Right ventricle myocardium superior (tissue), 1 donor: ENCODE data around the gene YEATS2. TPM values are rescaled to one million over a fixed set of nuclear protein-coding genes. Genes with fewer than 3 reads are reported as not detected.
"Not testable (repeated sequence)": the region's sequence is repeated elsewhere in the genome, so short reads cannot be mapped to it uniquely, and the experiment has no call there.

ENCODE experiments used
- ATAC-seq: fragments of 200-7000 bp; cut with Tn5 transposase; one replicate; pipeline ENCODE4 v1.9.1; 2020; ENCODE audit warnings: mild to moderate bottlenecking; ENCODE audit not compliant: poor library complexity
- DNase-seq: peaks from one replicate; pipeline ENCODE4 v3.0.0-alpha.2; 2020
- intact Hi-C: fragments of 100-400 bp; cut with DNase I; formaldehyde crosslinking; loops from one replicate; pipeline ENCODE4 v1.11.2; 2022
- total RNA-seq: library from RNA; stranded (reverse); fragmentation: NEBNext Ultra II Directional; extraction: Animal tissue kit (Norgen Biotek cat#: 25700); gene quantifications from one replicate; pipeline ENCODE4 v1.2.1, GENCODE V29; 2021
- donor health status: DM: no; HTN: yes; CAD: no; lungs with severe emphysema.

YEATS2 gene
- total RNA-seq, 1 donor from 2014 or later = 7.7 TPM

DNA sequence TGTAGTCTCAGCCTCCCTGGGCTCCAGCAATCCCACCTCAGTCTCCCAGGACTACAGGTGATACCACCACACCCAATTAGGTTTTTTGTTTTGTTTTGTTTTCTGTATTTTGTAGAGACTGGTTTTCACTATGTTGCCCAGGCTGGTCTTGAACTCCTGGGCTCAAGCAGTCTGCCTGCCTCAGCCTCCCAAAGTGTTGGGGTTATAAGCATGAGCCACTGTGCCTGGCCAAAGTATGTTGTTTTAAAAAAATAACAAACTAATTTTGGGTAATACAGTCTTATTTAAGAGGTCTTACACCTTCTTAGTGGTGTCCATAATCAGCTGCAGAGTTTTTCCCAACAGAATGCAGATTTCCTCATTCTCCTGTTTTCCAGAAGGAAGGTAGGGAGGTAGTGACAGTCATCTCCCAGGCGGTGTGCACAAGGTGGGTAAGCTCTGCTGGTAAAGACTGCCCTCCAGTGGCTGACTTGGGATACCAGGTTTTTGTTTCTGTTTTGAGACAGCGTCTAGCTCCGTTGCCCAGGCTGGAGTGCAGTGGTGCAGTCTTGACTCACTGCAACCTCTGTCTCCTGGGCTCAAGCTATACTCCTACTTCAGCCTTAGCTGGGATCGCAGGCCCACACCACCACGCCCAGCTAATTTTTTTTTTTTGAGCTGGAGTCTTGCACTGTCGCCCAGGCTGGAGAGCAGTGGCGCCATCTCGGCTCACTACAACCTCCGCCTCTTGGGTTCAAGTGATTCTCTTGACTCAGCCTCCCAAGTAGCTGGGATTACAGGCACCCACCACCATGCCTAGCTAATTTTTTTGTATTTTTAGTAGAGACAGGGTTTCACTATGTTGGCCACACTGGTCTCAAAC is 69.4 kb downstream of the YEATS2 start:
- intact Hi-C loops = loop anchor here (2.0 kb wide), 1 partner anchor 298 kb away; no protein-coding TSS in a partner anchor
- ATAC-seq (peak; percentile 91), DNase-seq (peak; percentile 59)

DNA sequence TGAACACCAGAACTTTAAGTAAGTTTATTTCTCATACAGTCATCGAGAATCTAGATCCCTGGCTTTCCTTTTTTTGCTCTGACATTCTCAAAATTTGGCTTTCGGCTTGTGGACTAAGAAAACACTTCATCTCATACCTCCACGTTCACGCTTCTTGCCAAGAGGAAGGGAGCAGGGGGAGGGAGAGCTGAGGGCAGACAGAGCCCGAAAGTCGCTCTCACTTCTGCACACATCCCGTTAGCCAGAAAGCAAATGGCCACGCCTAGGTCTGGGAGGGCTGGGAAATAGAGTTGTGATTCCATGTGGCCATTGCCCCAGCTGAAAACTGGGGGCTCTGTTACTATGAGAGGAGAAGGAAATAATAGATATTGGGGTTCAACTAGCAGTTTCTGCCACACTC is 70.5 kb downstream of the YEATS2 start:
- DNase-seq = no peak
- intact Hi-C loops = loop anchor here (2.0 kb wide), 1 partner anchor 265 kb away; no protein-coding TSS in a partner anchor
- ATAC-seq = no peak

DNA sequence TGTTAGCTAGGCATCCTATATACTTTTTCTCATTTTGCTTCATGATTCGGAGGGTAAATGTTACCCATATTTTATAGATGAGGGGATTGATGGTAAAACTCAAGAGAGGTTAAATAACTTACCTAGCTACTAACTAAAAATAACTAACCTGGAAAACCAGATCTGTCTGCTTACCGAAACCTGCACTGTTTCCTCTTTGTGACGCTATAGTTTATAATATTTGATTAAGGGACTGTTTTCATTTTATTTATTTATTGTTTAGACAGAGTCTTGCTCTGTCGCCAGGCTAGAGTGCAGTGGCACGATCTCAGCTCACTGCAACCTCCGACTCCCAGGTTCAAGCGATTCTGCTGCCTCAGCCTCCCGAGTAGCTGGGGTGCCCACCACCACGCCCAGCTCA is 71.9 kb downstream of the YEATS2 start:
- intact Hi-C loops = loop anchor here (2.0 kb wide), 1 partner anchor 267 kb away; no protein-coding TSS in a partner anchor
- no peak for ATAC-seq
- DNase-seq = no peak

DNA sequence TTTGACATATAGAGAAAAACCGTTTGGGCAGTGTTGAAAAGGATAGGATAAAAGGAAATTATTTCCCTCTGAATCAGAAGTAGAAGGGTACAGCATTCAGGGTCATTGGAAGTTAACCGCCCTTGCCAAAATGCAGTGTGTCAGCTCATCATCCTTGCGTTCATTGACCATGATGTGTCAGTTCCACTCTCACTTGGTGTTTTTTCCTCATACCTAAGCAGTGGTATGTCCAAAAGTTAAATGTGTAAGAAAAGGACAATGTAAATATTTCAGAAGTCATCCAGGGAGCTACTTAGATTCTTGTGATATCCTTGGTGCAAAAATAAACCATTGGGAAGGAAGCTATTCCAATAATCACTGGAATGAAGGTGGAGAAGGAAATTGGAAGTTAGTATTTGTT is 77.0 kb downstream of the YEATS2 start:
- intact Hi-C loops = no loop called here
- DNase-seq (no peak), ATAC-seq (no peak)

DNA sequence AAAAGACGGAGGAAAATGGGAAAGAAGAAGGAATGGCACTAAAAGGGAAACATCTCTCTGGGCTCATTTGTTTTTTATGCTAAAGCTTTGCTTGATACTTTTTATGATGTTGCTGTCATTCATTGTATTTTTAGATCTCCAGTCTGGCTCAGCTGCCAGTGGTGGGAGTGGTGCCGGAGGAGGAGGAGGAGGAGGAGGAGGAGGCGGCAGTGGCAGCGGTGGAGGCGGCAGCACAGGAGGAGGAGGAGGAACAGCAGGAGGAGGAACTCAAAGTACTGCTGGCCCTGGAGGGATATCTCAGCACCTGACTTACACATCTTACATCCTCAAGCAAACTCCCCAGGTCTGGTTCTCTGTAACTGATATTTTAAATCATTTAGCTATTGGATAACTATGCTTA is 78.2 kb downstream of the YEATS2 start:
- peak; percentile 59 for DNase-seq
- intact Hi-C loops = no loop called here
- peak; percentile 95 for ATAC-seq

DNA sequence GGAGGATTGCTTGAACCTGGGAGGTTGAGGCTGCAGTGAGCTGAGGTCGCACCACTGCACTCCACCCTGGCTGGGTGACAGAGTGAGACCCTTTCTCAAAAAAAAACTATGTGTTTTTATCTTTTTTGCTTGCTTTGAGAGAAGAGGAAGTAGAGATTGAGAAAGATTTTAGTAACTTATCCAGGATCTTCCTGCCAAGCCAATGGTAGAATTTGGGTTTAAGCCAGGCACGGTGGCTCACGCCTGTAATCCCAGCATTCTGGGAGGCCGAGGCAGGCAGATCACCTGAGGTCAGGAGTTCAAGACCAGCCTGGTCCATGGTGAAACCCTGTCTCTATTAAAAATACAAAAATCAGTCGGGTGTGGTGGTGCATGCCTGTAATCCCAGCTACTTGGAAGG is 78.9 kb downstream of the YEATS2 start:
- ATAC-seq, DNase-seq, intact Hi-C loops: not testable (repeated sequence)

DNA sequence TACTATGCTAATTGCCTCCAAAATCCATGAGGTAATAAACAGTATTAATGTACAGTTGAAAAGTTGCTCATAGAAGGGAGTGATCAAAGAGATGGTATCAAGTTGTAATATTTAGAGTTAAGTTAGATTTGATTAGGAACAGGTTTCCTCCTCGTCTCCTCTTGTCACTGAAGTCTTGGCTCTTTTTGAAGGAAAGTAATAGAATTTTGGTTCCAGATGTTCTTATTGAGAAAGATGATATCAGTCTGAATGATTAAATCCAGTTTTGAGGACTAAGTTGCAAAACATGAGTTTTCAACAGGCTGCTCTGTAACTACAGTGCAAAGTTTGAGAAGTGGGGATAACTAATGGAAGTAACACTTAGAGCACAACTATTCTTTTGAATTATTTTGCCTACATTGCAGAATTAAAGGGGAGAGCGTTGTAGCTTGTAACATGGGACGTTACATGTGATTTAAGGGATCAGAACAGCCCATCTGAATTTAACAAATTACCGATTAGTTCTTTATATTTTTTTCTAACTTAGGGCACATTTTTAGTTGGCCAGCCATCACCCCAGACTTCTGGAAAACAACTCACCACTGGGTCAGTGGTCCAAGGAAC is 79.5 kb downstream of the YEATS2 start:
- intact Hi-C loops = no loop called here
- no peak for DNase-seq

DNA sequence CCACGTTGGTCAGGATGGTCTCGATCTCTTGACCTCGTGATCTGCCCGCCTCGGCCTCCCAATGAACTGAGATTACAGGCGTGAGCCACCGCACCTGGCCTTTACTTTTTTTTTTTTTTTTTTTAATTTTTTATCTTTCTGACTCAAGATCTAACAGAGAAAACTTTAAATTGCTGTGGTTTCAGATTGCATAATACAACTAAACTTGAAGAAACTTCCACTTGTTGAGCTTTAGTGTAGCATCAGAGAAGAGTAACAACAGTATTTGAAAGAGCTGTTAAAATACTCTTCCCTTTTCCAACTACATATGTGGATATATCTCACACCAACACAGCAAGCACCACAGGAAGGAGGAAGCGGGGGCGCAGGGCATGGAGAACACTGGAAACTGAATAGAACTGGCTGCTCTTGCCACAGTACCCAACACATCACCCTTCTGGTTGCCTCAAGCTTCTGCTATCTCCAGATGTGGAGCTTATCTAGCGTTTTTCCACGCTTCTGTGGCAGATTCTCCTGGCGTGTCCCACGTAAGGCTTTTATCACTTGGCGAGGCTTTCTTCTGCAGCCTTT is 82.4 kb downstream of the YEATS2 start:
- intact Hi-C loops = no loop called here

More for the DNA sequence above, 79.5 kb downstream of the YEATS2 start:
- ATAC-seq = no peak

DNA sequence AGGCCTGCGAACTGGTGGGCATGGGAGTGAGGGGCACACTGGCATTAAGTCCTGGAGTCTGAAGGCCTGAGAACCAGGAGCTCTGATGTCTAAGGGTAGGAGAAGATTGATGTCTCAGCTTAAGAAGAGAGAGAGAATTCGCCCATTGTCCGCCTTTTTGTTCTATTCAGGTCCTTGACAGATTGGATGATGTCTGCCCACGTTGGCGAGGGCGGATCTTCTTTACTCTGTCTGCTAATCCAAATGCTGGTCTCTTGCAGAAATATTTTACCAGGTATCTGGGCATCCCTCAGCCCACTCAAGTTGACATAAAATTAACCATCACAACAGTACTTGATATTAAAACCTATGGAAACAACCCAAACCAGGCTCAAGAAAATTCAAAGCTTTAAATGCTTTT is 83.6 kb downstream of the YEATS2 start:
- DNase-seq (no peak), ATAC-seq (no peak)
- intact Hi-C loops = no loop called here

More for the DNA sequence above, 82.4 kb downstream of the YEATS2 start:
- DNase-seq (no peak), ATAC-seq (no peak)

DNA sequence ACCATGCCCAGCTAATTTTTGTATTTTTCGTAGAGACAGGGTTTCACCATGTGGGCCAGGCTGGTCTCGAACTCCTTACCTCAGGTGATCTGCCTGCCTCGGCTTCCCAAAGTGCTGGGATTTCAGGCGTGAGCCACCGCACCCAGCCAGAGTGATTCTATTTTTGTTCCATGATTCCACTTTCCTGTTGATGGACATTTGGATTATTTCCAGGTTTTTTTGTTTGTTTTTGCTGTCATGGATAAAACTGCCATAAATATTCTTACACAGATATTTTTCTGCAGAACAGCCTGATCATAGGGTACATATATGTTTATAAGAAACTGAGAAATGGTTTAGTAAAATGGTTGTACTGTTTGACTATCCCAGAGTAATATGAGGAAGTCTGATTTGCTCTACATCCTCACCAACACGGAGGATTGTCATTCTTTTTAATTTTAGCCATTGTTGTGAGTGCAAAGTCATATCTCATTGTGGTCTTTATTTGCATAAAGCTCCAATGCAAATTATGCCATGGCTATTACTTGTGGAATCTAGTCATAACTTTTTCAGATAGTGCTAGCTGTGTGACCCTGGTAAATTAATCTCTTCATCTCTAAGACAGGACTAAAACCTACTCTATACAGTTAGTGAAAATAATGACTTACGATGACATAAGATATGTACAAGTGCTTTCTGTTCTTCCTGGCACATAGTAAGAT is 85.1 kb downstream of the YEATS2 start:
- ATAC-seq (no peak), DNase-seq (no peak)
- intact Hi-C loops = no loop called here

DNA sequence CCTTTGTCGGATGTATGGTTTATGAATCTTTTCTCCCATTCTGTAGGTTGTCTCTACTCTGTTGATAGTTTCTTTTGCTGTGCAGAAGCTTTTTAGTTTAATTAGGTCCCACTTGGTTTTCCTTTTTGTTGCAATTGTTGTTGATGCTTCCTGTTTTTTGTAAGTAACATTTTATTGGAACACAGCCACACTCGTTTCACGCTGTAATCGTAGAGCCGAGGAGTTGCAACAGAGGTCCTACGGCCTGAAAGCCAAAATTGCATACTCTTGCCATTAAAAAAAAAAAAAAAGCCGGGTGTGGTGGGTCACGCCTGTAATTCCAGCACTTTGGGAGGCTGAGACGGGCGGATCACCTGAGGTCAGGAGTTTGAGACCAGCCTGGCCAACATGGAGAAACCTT is 86.9 kb downstream of the YEATS2 start:
- ATAC-seq, DNase-seq, intact Hi-C loops: not testable (repeated sequence)

DNA sequence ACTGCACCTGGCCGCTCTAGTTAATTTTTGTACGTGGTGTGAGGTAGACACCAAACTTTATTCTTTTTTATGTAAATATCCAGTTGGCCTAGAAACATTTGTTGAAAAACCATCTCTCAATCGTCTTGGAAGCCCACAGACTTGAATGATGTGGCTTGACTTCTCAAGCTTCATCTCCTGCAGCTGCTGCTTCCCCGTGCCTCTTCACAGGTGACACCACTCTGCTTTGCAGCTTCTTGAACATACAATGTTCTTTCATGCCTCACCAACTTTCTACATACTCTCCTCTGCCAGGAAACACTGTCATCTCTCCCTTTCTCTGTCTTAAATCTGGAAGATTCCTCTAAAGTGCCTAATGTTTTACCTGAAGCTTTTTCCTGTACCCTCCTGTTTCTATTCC is 92.2 kb downstream of the YEATS2 start:
- ATAC-seq (no peak), DNase-seq (no peak)
- intact Hi-C loops = no loop called here

DNA sequence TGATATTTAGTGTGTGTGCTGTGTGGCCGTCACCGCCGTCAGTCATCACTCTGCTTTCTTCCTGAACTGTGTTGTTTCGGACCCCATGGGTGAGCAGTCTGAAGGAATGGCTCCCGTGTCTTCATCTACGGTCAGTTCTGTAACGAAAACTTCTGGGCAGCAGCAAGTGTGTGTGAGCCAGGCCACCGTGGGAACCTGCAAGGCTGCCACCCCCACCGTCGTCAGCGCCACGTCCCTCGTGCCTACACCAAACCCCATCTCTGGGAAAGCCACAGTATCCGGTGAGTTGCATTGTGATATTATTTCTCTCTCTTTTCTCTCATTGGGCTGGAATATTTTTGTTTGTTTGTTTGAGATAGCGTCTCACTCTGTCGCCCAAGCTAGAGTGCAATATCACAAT is 93.1 kb downstream of the YEATS2 start:
- DNase-seq = no peak
- intact Hi-C loops = no loop called here
- no peak for ATAC-seq

DNA sequence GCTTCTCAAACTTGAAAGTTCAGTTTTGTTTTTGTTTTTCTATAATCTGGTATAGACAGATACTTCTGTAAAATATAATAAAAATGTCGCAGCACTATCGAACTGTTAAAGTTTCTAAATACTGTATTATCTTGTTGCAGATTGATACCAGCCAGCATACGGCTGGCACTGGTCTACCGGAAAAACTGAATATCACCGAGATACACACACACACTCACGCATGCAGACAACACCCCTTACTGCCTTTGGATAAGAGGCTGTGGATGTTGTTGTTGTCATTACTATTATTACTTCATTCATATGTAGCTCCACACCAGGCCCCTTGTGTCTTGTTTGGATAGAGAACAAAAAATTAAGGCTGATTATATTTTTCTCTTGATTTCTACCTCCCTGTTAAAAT is 95.4 kb downstream of the YEATS2 start:
- intact Hi-C loops = no loop called here
- no peak for ATAC-seq
- no peak for DNase-seq

DNA sequence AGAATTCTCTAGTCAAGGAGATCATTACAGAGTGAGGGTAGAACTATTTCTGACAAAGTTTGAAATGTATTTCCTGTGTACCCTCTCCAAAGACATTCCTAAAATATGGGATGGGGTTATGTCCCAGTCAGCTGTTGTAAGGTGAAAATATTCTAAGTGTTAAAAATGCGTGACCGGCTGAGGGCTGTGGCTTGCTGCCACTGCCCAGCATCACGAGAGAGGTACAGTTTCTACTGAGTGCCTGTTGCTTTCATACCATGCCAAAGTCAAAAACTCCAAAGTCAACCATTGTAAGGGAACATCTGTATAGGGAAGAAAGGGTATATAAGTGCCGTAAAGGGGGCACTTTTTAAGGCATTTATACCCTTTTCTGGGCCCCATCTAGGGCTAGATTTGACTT is 96.9 kb downstream of the YEATS2 start:
- peak; percentile 75 for ATAC-seq
- DNase-seq = no peak
- intact Hi-C loops = no loop called here

DNA sequence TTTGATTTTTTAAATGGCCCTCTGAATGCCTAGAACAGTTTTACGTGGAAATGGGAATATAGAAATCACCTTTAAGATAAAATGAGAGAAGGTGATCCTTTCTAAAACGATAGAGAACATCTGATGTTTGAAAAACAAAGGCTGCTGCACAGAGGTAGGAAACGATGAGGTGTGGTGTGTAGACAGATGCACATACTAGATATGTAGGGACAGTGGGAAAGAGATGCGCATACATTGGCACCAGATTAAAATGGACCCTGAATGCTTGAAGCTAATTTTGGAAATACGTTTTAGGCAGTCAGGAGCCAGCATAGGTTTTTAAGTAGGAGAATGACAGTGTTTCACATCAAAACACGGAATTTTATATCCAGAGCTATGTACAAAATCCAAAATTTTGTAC is 98.8 kb downstream of the YEATS2 start:
- ATAC-seq = no peak
- intact Hi-C loops = no loop called here
- DNase-seq = no peak

DNA sequence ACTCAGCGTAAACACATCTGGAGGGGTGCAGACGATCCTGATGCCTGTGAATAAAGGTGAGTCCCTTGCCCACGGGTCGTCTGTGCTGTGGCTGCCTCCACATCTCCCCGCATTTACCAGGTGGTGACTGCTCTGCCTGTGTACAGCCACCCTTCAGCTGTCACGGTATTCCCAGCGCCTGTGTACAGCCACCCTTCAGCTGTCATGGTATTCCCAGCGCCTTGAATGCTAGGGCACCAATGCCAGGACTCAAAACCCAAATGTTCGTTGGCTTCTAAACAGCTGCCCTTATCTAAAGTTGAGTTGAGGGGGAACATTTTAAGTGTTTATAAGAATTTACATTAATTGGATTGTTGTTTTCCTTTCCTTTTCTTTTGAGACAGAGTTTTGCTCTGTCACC is 100.4 kb downstream of the YEATS2 start:
- DNase-seq (no peak), ATAC-seq (no peak)
- intact Hi-C loops = no loop called here

DNA sequence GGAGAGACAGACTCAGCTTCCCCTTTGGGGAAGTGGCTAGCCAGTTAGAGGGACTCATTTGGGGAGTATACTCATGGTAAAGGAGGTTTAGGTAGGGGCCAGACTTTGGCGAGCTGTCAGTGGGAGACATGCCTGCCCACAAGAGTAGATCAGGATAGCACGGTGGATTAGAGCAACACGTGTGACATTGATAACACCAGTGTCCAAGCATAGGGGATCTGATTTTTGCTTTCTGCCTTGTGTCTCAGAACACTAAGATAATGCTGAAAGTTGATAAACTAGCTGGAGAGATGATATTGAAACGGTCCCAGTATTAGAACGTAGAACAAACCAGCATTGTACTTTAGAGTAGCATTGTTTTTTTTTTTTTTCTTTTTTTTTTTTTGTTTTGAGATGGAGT is 101.9 kb downstream of the YEATS2 start:
- DNase-seq = no peak
- no peak for ATAC-seq
- intact Hi-C loops = no loop called here

DNA sequence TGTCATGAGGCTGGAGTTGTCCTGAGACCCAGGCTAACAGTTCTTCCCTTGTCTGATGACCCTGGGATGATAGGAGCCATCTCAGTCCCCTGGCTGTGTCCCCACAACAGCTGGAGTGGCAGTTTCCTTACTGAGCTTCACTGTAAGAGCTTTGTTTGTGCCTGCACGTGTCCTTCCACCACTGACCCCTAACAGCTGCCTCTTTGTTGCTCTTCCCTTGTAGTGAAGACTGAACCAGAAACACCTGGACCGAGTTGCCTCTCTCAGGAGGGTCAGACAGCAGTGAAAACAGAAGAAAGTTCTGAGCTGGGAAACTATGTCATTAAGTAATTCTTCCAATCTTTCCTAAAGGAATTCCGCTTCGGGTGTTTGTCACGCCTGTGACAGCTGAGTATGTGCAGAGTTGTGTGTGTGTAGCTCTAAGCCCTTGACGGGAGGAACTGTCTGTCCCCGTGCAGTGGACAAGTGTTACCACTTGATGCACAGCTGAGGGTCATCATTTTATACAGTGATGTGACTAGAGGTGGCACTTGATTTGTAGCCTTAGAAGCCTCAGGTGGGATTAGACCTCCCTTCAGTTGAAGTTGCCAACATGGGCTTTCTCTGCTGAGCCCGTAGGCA is 102.8 kb downstream of the YEATS2 start:
- intact Hi-C loops = no loop called here
- ATAC-seq (peak; percentile 66), DNase-seq (no peak)
